Measurements from ENCODE around the gene OR2F2.

OR2F2 gene

DNA sequence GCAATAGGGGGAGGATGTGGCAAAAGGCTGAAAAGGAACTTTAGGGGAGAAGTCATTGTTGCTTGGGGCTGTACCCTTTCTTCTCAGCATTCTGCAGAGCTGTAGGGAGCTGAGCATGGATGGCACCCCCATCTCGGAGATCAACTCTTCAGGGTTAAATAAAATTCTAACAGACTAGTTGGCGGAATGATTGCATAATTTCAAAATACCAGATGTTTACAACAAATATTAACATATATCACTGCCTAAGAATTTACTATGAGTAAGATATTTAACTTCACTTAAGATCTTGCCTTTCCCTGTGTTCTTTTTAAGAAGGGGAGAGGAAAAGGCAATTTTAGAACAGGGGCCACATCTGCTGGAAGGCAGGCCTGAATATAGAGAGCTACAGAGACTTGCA lies 19.1 kb downstream of the OR2F2 start:
- no peak for DNase-seq (ENCODE audit: low read depth)
- no peak overlapping the region for H3K4me3 ChIP-seq (ENCODE audit: low read depth, low read length)
- TF ChIP-seq, protein P1, sequence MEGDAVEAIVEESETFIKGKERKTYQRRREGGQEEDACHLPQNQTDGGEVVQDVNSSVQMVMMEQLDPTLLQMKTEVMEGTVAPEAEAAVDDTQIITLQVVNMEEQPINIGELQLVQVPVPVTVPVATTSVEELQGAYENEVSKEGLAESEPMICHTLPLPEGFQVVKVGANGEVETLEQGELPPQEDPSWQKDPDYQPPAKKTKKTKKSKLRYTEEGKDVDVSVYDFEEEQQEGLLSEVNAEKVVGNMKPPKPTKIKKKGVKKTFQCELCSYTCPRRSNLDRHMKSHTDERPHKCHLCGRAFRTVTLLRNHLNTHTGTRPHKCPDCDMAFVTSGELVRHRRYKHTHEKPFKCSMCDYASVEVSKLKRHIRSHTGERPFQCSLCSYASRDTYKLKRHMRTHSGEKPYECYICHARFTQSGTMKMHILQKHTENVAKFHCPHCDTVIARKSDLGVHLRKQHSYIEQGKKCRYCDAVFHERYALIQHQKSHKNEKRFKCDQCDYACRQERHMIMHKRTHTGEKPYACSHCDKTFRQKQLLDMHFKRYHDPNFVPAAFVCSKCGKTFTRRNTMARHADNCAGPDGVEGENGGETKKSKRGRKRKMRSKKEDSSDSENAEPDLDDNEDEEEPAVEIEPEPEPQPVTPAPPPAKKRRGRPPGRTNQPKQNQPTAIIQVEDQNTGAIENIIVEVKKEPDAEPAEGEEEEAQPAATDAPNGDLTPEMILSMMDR (IDR thresholded peaks at IDR 0.05; ENCODE audit: low read depth, low read length, missing control alignments): no peak

DNA sequence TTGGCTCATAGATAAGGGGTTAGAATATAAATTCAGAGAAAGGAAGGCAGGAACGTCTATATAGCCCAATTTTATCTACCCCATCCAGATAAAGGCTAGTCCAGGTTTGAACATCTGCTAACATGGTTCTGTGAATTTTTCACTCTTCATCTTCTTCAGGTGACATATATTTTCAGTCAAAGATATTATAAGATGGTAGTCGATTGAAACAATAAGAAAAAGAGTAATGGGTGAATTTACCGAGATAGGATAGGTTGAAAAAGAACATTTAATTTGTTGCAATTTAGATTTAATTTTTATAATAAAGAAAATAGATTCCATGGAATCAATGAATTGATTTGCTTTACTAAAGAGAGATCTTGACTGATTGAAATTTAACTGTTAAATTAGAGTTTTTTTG lies 19.5 kb downstream of the OR2F2 start, which contains the start of gene OR2F1:
Gene OR2F1, plus strand, starts transcription at position 301 of the 400 bp plus-strand sequence. CDS start 5,127 bp downstream, outside the sequence.
- DNase-seq (ENCODE audit: low read depth): no peak
- H3K4me3 ChIP-seq (ENCODE audit: low read depth, low read length): no peak within 1 kb of the TSS
- TF ChIP-seq, protein P1 (IDR thresholded peaks at IDR 0.05; ENCODE audit: low read depth, low read length, missing control alignments): no peak

DNA sequence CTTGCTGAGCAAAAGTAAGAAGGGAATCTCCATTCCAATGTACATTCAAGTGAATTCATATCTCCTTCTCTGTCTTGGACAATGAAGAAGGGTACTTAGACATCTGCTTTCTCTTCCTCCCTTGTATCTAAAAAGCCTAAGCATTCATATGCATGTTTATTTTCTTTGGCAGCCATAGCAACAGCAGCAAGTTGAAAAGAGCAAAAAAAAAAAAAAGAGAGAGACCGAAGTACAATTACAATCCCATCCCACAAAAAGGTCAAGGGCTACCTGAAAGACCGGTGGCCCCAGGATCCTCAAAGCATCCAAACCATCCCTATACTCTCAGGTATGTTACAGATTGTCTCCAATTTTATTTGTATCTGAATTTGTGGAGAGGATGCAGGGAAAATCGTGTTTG lies 23.7 kb downstream of the OR2F2 start:
- TF ChIP-seq, protein P1 (IDR thresholded peaks at IDR 0.05; ENCODE audit: low read depth, low read length, missing control alignments): no peak

DNA sequence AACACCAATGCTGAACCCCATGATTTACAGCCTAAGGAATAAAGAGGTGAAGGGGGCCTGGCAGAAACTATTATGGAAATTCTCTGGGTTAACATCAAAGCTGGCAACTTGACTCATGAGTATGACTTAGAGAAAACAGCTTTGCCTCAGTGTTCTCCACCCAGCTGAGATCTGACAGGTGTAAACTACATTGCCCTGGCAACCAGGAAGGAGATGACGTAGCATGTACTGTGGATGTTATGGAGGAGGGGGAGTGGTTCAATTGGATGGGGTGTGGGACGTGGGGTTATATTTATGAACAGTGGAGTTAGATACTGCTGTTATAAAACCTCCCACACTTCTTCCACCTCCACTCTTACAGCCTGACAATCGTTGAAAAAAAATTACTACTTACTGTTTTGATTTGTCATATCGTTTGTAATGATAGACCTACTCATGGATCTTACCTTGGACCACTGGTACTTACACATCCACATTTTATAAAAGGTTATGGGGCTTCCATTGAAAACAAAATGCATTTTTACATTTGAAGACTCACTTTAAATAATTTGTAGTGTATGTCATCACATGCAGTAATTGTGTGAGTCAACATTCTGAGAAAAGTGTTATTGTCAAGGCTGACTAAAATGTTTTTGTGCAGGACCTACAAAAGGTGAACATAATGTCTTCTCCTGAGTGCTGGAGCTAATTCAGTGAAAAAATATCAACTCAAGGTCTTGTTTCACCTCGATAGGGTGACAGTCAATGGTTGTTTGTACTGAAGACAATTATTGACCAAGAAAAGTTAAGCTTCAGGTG lies 26.0 kb downstream of the OR2F2 start:
- TF ChIP-seq, protein P1 (IDR thresholded peaks at IDR 0.05; ENCODE audit: low read depth, low read length, missing control alignments): no peak
- no peak for DNase-seq (ENCODE audit: low read depth)

More for the DNA sequence above, 23.7 kb downstream of the OR2F2 start:
- no peak overlapping the region for H3K4me3 ChIP-seq (ENCODE audit: low read depth, low read length)
- no peak for DNase-seq (ENCODE audit: low read depth)

DNA sequence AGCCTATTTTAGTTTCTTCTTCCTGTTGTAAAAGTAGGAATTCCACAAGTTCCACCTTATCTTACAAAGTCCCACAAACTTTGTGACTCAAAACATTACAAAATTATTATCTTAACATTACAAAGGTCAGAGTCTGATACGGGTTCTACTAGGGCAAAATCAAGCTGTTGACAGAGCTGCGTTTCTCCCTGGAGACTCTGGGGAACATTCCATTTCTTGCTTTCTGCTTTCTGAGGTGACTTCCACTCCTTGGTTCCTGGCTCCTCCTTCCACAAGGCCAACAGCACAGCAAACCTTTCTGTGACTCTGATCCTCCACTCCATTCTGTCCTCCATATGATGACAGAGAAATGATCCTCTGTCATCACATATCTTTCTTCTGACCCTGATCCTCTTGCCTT lies 30.2 kb downstream of the OR2F2 start:
- TF ChIP-seq, protein P1 (IDR thresholded peaks at IDR 0.05; ENCODE audit: low read depth, low read length, missing control alignments): no peak
- no peak for DNase-seq (ENCODE audit: low read depth)
- H3K4me3 ChIP-seq (ENCODE audit: low read depth, low read length): no peak overlapping the region

More for the DNA sequence above, 26.0 kb downstream of the OR2F2 start:
- no peak overlapping the region for H3K4me3 ChIP-seq (ENCODE audit: low read depth, low read length)

DNA sequence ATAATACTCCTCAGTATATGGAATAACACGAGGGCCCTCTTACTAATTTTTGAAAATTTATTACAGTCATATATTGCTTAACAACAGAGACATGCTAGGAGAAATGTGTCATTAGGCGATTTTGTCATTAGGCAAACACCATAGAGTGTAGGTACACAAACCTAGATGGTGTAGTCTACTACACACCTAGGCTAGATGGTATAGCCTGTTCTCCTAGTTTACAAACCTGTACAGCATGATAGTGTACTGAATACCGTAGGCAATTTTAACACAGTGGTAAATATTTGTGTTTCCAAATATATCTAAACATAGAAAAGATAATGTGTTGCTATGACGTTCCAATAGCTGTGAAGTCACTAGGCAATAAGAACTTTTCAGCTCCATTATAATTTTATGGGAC lies 32.4 kb downstream of the OR2F2 start:
- TF ChIP-seq, protein P1 (IDR thresholded peaks at IDR 0.05; ENCODE audit: low read depth, low read length, missing control alignments): no peak
- no peak overlapping the region for H3K4me3 ChIP-seq (ENCODE audit: low read depth, low read length)
- no peak for DNase-seq (ENCODE audit: low read depth)
